C4-2B (cell line): ENCODE data around the gene B3GAT1.

ENCODE experiments used
- ZFX ChIP-seq: fragments of 450-650 bp; IDR thresholded peaks from 2 replicates; pipeline ENCODE4 v1.6.1; 2017
- TF ChIP-seq, protein P1 (sequence below): fragments of 450-650 bp; conservative IDR thresholded peaks from 2 replicates; pipeline ENCODE4 v1.5.1; 2017; ENCODE audit warnings: mild to moderate bottlenecking

DNA sequence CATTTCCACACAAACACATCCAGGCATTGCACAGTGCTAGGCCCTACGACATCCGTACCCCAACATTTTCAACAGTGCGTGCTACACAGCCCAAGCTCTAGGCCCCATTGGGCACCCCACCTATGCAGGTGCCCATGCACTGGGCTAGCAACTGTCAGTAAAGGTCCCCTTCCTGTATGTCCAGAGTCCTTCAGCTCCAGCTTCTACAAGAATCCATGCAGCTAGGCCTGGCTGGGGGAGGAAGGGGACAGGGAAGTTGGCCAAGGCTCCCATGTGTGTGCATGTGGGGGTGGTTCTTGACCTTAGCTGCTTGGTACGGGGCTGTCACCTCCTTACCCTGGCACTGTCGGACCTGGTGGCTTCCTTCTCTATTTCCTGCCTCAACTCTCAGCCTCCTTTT is 1.3 kb downstream of the B3GAT1 start:
- TF ChIP-seq, protein P1, sequence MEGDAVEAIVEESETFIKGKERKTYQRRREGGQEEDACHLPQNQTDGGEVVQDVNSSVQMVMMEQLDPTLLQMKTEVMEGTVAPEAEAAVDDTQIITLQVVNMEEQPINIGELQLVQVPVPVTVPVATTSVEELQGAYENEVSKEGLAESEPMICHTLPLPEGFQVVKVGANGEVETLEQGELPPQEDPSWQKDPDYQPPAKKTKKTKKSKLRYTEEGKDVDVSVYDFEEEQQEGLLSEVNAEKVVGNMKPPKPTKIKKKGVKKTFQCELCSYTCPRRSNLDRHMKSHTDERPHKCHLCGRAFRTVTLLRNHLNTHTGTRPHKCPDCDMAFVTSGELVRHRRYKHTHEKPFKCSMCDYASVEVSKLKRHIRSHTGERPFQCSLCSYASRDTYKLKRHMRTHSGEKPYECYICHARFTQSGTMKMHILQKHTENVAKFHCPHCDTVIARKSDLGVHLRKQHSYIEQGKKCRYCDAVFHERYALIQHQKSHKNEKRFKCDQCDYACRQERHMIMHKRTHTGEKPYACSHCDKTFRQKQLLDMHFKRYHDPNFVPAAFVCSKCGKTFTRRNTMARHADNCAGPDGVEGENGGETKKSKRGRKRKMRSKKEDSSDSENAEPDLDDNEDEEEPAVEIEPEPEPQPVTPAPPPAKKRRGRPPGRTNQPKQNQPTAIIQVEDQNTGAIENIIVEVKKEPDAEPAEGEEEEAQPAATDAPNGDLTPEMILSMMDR, result no peak
- no peak for TF ChIP-seq ZFX
